Left kidney (tissue), 2 donors: ENCODE results near the gene TM9SF1. TPM values are rescaled to one million over a fixed set of nuclear protein-coding genes. Genes with fewer than 3 reads are reported as not detected.
"Not testable (repeated sequence)": the region's sequence is repeated elsewhere in the genome, so short reads cannot be mapped to it uniquely, and the experiment has no call there.

Source experiments
- DNase-seq: peaks from one replicate; pipeline ENCODE4 v3.0.0-alpha.2; 2013
- polyA plus RNA-seq: library from polyadenylated mRNA; unstranded; fragments of 120-200 nt; gene quantifications from one replicate; pipeline ENCODE4 v1.2.1, GENCODE V29; 2013; ENCODE audit not compliant: insufficient read length

TM9SF1 gene
- polyA plus RNA-seq, 1 donor = 39.7 TPM

GRCh38 chr14:24231263-24232120 is 36.3 kb upstream of the TM9SF1 start:
- DNase-seq = no peak

DNA sequence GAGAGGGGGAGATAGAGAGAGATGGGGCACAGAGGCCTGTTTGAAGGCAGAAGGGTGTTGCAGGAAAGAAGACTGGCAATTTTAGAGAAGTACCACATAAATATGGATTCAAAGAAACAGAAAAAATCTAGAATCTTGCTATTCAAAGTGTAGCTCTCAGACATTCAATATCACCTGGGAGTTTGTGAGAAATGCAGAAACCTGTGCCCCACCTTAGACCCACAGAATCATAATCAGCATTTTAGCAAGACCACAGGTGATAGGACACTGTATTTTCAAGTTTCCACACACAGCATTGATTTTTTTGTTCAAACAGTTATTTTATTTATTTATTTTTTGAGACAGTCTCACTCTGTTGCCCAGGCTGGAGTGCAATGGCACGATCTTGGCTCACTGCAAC is 33.7 kb upstream of the TM9SF1 start:
- no peak for DNase-seq

- no peak for DNase-seq
Observed at GRCh38 chr14:24226473-24226872, 31.2 kb upstream of the TM9SF1 start.

GRCh38 chr14:24224618-24225071 is 29.4 kb upstream of the TM9SF1 start:
- DNase-seq = no peak

- DNase-seq = not testable (repeated sequence)
Observed at GRCh38 chr14:24222987-24223386, 27.7 kb upstream of the TM9SF1 start.

DNA sequence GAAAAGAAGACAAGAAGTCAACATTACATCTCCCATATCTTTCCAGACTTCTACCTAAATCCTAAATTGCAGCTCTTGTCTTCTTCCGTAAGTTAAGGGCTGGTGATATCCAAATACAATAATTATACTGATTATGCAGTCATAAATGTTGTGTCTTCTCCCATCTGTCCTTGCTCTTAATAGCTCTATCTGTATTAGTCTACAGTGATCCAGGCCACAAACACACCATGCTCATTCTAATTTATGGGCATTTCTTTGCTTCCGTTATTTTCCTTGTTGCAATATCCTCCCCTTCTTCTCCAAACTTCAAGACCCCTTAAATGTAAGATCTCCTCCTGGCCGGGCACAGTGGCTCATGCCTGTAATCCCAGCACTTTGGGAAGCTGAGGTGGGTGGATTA is 24.3 kb upstream of the TM9SF1 start:
- no peak for DNase-seq

GRCh38 chr14:24219080-24219479 is 23.8 kb upstream of the TM9SF1 start:
- no peak for DNase-seq

DNA sequence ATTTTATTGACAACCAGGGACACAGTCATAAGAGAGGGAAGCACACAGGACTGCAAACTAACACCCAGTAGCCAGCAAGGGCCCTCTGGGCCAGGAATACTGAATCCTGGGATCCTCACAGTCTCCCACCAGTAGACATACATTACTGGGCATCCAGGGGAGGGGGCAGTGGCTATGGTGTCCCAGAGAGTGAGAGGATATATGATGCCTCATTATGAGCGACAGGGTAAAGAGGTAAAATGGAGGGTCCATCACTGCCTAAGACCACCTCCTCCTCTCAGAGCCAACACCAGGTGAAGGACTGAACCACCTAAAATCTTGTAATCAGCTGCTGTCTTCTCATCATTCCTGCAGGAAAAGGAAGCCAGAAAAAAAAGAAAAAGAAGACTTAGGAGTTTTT is 21.6 kb upstream of the TM9SF1 start:
- not testable (repeated sequence) for DNase-seq

GRCh38 chr14:24216345-24216699 is 21.1 kb upstream of the TM9SF1 start:
- no peak for DNase-seq

DNA sequence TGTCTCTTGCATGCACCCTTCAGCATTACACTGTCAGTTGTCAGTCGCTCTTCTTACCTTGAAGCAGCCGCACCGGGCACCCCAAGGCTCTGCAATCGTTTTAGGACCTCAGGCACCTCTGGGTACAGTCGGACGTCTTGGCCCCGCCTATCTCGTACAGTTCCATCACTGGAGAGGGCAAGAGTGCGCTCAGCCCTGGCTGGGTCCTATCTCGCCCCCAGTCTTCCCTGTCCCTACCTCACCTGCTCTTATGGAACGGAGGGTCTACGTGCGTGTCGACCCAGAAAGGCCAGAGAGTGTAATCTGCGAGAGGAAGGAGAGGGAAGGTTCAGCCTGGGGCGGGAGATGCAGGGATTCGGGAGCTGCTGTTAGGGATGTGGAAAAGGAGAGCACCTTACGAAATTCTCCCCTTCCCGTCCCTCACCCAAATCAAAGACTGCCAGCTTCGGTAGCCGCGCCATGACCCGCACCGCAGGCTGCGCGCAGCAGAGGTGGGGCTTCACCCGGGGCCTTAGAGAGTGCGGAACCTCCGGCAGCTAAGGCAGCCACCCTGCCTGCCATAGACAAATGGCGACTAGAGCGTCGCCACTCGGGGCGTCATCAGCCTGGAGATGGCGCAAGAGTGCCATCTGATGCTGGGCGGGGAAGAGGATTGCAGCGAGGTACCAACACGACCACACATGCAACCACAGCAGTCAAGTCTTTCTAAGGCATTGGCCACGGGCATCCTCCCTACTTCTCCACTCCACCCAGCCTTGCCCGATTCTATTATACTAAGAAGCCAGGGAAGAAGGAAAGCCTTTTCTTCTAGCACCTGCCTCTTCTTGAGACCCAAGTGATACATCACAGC is 20.5 kb upstream of the TM9SF1 start, which contains the start of gene MDP1:
Gene MDP1 (minus strand): TSS at position 572 of the 850 bp plus-strand sequence. CDS start 111 bp downstream, at position 461.
- peak; percentile 87 for DNase-seq

DNA sequence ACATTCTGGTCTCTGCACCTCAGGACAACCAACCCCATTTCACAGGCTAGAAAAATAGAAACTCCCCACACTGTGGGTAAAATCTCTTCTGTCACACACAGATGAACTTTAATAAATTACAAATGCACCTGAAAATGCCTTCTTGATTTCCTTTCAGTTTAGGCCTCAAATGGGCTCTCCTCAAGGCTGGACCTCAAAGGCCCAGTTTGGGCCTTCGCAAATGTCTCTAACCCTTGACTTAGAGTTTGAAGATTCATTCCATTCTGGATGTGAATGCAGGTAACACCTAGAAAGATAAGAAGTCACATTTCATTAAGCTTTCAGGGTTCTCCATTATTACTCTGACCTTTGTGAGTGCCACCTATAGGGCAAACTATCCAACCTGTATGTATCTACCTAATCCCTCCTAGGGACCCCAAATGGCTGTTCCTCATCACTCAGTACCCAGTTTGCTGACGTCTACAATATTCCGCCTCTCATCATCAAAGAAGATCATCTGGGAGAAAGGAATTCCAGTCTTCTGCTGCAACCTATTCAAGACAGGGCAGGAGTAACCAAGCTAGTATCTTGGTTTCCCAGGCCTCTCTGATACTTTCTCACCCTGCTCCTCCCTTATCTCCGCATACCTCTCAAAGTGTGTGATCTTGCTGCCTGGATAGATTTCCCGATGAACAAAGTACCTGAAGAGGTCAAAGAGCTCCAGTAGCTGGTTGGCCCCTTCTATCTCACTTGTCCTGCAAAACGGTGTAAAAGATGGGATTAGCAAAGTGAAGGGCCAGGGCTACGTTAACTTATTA is 18.8 kb upstream of the TM9SF1 start:
- no peak for DNase-seq

DNA sequence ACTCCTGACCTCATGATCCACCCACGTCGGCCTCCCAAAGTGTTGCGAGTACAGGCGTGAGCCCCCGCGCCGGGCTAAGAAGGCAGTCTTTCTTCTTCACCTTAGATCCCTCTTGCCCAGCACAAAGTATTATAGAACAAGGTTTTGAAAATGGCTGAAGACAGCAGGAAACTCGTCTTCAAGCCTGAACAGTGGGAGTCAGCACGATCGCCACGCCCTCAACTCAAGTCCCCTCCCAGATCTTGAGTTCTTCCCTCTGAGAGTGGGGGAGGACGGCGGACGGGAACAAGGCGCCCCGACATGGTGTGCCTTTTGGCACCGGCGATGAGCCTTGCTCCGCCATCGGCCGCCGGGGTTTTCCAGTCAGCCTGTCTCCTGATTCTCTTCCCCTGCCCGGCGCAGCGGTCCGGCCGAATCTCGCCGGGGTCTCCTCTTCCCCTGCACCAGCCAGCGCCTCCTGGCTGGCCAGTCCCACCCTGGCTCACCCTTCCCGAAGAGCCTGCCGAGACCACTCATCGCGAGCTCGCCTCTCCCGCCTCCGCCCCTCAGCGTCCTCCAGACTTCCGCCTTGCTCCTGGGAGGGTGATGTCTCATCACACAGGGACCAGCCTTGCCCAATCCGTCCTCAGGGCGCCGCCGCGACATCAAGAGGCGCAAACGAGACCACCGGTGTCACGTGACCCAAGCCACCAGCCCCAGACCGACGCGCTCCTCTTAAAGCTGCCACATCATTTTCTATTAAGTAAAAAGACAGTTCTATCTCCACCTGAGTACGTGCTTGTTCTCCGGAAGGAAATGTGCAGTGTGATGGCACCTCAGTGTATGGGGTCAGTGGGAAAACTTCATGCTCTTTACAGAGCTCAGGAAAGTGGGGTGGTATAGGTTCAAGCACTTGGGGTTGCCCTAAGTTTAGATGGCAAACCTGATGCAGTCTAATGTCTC is 18.0 kb upstream of the TM9SF1 start, which contains the start of gene CHMP4A:
Gene CHMP4A (minus strand): TSS at position 565 of the 942 bp plus-strand sequence. CDS start 49 bp downstream, at position 516.
- peak; percentile 97 for DNase-seq

GRCh38 chr14:24211311-24211710 is 16.1 kb upstream of the TM9SF1 start:
- no peak for DNase-seq

GRCh38 chr14:24207625-24208024 is 12.4 kb upstream of the TM9SF1 start:
- DNase-seq = no peak

DNA sequence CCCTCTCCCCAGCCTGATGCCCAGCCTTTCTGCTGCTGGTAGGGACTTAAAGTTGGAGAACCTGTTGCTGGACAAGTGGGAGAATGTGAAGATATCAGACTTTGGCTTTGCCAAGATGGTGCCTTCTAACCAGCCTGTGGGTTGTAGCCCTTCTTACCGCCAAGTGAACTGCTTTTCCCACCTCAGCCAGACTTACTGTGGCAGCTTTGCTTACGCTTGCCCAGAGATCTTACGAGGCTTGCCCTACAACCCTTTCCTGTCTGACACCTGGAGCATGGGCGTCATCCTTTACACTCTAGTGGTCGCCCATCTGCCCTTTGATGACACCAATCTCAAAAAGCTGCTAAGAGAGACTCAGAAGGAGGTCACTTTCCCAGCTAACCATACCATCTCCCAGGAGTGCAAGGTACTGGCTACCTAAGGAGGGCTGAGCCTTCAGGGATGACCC is 11.9 kb upstream of the TM9SF1 start:
- no peak for DNase-seq

DNA sequence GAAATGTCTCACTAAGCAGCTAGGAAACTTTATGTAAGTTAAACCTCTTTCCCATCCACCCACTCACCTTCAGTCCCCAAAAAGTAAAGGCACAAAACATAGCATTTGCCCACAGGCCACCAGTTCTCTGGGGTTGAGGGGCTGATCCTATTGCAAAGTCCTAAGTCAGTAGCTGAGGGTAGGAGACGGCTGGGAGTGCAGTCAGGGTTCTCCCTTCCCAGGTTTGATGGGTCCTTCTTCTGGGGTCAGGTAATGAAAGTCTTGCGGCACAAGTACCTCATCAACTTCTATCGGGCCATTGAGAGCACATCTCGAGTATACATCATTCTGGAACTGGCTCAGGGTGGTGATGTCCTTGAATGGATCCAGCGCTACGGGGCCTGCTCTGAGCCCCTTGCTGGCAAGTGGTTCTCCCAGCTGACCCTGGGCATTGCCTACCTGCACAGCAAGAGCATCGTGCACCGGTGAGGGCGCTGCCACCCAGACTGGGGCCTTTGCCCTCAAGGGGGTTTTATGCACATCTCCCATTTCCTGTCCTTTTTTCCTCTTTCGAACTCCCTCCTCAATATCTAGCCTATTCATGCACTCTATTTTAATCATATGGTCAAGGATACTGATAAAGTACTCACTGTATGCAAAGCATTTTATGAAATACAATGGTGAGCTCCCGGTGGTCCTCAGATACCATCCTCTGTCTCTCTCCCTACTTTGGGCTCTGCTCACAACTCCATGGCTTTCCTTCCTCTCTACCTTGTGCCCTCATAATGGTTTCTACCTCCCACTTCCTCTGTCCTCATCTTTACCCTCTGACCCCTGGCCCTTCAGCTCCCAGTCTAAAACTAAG is 11.2 kb upstream of the TM9SF1 start:
- no peak for DNase-seq

DNA sequence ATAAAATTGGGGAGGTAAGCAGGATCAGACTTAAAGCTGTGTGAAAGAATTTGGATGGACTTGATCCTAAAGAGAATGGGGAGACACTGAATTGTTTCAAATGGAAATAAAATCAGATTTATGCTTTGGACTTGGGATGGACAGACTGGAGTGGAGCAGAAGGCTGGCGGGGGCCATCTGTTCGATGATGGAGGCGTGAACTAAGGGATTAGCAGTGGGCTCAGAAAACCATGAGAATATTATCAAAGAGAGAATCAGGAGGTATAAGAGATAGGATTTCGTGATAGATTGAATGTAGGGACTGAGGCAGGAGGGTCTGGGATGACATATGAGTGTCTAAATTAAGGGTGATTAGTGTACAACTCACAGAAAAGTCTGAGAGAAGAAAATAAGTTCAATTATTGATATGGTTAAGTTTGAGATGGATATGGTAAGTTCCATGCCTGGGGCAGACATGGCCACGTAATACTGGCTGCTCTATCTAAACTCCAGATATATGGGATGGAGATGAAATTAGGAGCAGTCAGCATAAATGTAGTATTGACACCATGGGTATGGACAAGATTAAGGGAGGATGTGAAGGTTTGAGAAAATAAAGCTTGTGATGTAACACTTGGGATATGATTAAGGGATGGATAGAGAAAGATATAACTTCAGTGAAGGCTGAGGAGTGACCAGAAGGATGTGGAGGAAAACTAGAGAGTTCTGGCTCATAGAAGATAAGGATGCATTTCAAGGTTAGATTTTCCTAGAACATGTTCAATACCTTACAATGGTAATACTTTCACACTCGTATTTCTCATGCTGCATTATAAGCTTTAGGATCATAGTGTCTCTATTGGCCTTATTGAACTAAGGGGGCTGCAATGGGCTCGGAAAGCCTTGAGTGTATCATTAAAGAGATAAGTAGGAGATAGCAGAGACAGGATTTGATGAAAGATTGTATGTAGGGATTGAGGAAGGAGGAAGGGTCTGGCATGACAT is 9.2 kb upstream of the TM9SF1 start:
- no peak for DNase-seq

- DNase-seq = not testable (repeated sequence)
Observed at GRCh38 chr14:24203249-24203886, 8.1 kb upstream of the TM9SF1 start.
